Ovary (tissue), 9 donors: ENCODE data around the gene C16orf95. TPM values are rescaled to one million over a fixed set of nuclear protein-coding genes. Genes with fewer than 3 reads are reported as not detected.
"Not testable (repeated sequence)": the region's sequence is repeated elsewhere in the genome, so short reads cannot be mapped to it uniquely, and the experiment has no call there.

ENCODE experiments used
- DNase-seq, 5 donors: peaks; one replicate each; pipeline ENCODE4 v3.0.0-alpha.2; 2019 to 2020
- H3K27ac ChIP-seq, 2 donors: fragments of 200-600 bp; one replicate each; pipeline versions ENCODE4 v1.5.1 to v1.8.0; 2019 to 2022
- H3K27me3 ChIP-seq: fragments of 200-600 bp; one replicate; pipeline ENCODE4 v1.8.0; 2022
- H3K36me3 ChIP-seq: fragments of 200-600 bp; sonication (generic); one replicate; pipeline ENCODE4 v1.5.1; 2019
- H3K4me1 ChIP-seq: one replicate; pipeline ENCODE4 v1.8.1; 2013; ENCODE audit warnings: mild to moderate bottlenecking, moderate library complexity; ENCODE audit not compliant: insufficient read depth
- H3K4me3 ChIP-seq: fragments of 200-600 bp; sonication (generic); one replicate; pipeline ENCODE4 v1.5.1; 2017
- H3K9me3 ChIP-seq, 2 donors: fragments of 200-600 bp in 1 of 2; sonication (generic) in 1 of 2; one replicate each; pipeline versions ENCODE4 v1.5.1 to v1.8.1; 2013 to 2019; ENCODE audit warnings: mild to moderate bottlenecking in 1 of 2, moderate library complexity in 1 of 2
- CTCF ChIP-seq, 3 donors: fragments of 450-650 bp in 2 of 3; fragments of 200-600 bp in 1 of 3; IDR thresholded peaks; one replicate each; pipeline versions ENCODE4 v1.5.1 to v1.8.0; 2016 to 2022; ENCODE audit warnings: antibody characterized with exemption in 3 of 3, mild to moderate bottlenecking in 1 of 3
- EP300 ChIP-seq: sonication (generic); formaldehyde crosslinking; IDR thresholded peaks from one replicate; pipeline ENCODE4 v1.6.1; 2017; ENCODE audit warnings: antibody characterized with exemption
- POLR2A ChIP-seq: fragments of 450-650 bp; IDR thresholded peaks from one replicate; pipeline ENCODE4 v1.6.1; 2017; ENCODE audit warnings: antibody characterized with exemption, mild to moderate bottlenecking, moderate library complexity
- WGBS, 3 donors: extraction: QIAGEN DNeasy Blood & Tissue Kit in 1 of 3; methylation state at CpG; one replicate each; pipeline versions ENCODE4 v1.1.5 to v1.1.7; 2013 to 2017; 5-methylcytosine and 5-hydroxymethylcytosine counted together
- intact Hi-C, 4 donors: fragments of 100-400 bp; cut with DNase I; formaldehyde crosslinking; loops; one replicate each; pipeline versions ENCODE4 v1.11.0 to v1.15.1; 2022 to 2023
- polyA plus RNA-seq, 2 donors: library from polyadenylated mRNA; stranded (reverse); fragments of 200-250 nt in 1 of 2; fragments of 350-450 nt in 1 of 2; fragmentation: Illumina TruSeq in 1 of 2; extraction: RNeasy Lipid Tissue Mini Kit (QIAGEN cat#74804) in 1 of 2; gene quantifications; one replicate each; pipeline ENCODE4 v1.2.3, GENCODE V29; 2013 to 2014
- total RNA-seq, 7 donors: library from RNA; depleted of rRNA in 2 of 7; stranded (reverse); fragments of >200 nt in 2 of 7; fragmentation: NEBNext Ultra II Directional in 3 of 7; extraction: Animal tissue kit (Norgen Biotek cat#: 25700) in 3 of 7; gene quantifications; one replicate each; pipeline versions ENCODE4 v1.1.0 to v1.2.4, GENCODE V29; 2016 to 2023
- donor health status: DM: no; HTN: no; CAD: no; lungs with moderate emphysema.
- donor health status: DM: no; HTN: no; CAD: no.
- donor health status: Bipolar disorder and iron deficiency.
- donor health status: DM: yes; HTN: yes; CAD: no.
- donor health status: DM: no; HTN: no; CAD: no.
- donor health status: DM: yes; HTN: yes; CAD: no.

Gene C16orf95
- total and polyA plus RNA-seq, 9 donors: 1.0 to 6.1 (median 2.7) TPM

- Histone ChIP-seq H3K36me3 (no peaks in the 10 kb centered on the region), H3K4me1 (no peaks in the 10 kb centered on the region), H3K4me3 (no peak overlapping the region), H3K27ac (no peak overlapping the region), H3K9me3 (no peaks in the 10 kb centered on the region), H3K27me3 (no peaks in the 10 kb centered on the region)
- DNase-seq: no peak
- no peak for TF ChIP-seq EP300
- no peak for TF ChIP-seq CTCF (IDR thresholded peaks at IDR 0.05)
- TF ChIP-seq POLR2A: no peak
- WGBS, 3 donors: 84 to 90% (median 88%) methylated on average over 15 of the region's 15 CpGs
- intact Hi-C loops: no loop called here
Observed at GRCh38 chr16:87263418-87264052, 53.7 kb downstream of the C16orf95 start.

GRCh38 chr16:87259431-87259830 is 57.8 kb downstream of the C16orf95 start:
- Histone ChIP-seq H3K27me3 (no peaks in the 10 kb centered on the region), H3K36me3 (no peaks in the 10 kb centered on the region), H3K27ac (no peak overlapping the region), H3K9me3 (no peaks in the 10 kb centered on the region), H3K4me3 (no peak overlapping the region), H3K4me1 (no peaks in the 10 kb centered on the region)
- intact Hi-C loops: no loop called here
- TF ChIP-seq CTCF (IDR thresholded peaks at IDR 0.05): no peak
- no peak for TF ChIP-seq POLR2A
- TF ChIP-seq EP300: no peak
- DNase-seq: no peak
- WGBS, 3 donors: 83 to 86% (median 86%) methylated on average over 6 of the region's 6 CpGs

GRCh38 chr16:87258653-87259052 is 58.5 kb downstream of the C16orf95 start:
- WGBS, 3 donors: 88 to 92% (median 88%) methylated on average over 3 of the region's 3 CpGs
- H3K27ac ChIP-seq, H3K9me3 ChIP-seq, H3K27me3 ChIP-seq, H3K4me1 ChIP-seq, H3K4me3 ChIP-seq, H3K36me3 ChIP-seq, DNase-seq, intact Hi-C loops: not testable (repeated sequence)

- H3K27ac ChIP-seq: no peak overlapping the region
- TF ChIP-seq POLR2A: no peak
- no peak for TF ChIP-seq CTCF (IDR thresholded peaks at IDR 0.05)
- no peak for TF ChIP-seq EP300
- H3K27me3 ChIP-seq: no peaks in the 10 kb centered on the region
- no peak overlapping the region for H3K4me3 ChIP-seq
- intact Hi-C loops: no loop called here
- H3K36me3 ChIP-seq: no peaks in the 10 kb centered on the region
- H3K4me1 ChIP-seq: no peaks in the 10 kb centered on the region
- WGBS, 3 donors: 92 to 95% (median 93%) methylated on average over 13 of the region's 13 CpGs
- H3K9me3 ChIP-seq: no peaks in the 10 kb centered on the region
- no peak for DNase-seq
Observed at GRCh38 chr16:87255866-87256265, 61.3 kb downstream of the C16orf95 start.

GRCh38 chr16:87254734-87255133 is 62.5 kb downstream of the C16orf95 start:
- Histone ChIP-seq H3K9me3 (no peaks in the 10 kb centered on the region), H3K4me1 (no peaks in the 10 kb centered on the region), H3K36me3 (no peaks in the 10 kb centered on the region), H3K27me3 (no peaks in the 10 kb centered on the region), H3K27ac (no peak overlapping the region), H3K4me3 (no peak overlapping the region)
- intact Hi-C loops: no loop called here
- no peak for DNase-seq
- 85 to 90% (median 89%) methylated on average over 9 of the region's 9 CpGs for WGBS, 3 donors
- TF ChIP-seq EP300 (no peak), POLR2A (no peak), CTCF (IDR thresholded peaks at IDR 0.05) (no peak)
